Adipose tissue (tissue), 3 donors: ENCODE results near the gene AVL9. TPM values are rescaled to one million over a fixed set of nuclear protein-coding genes. Genes with fewer than 3 reads are reported as not detected.
"Not testable (repeated sequence)": the region's sequence is repeated elsewhere in the genome, so short reads cannot be mapped to it uniquely, and the experiment has no call there.

Source experiments
- H3K27ac ChIP-seq: one replicate; pipeline ENCODE4 v1.5.1; 2013; ENCODE audit warnings: low read depth, low read length
- WGBS, 3 donors: extraction: QIAGEN DNeasy Blood & Tissue Kit; methylation state at CpG; one replicate each; pipeline ENCODE4 v1.1.7; 2013; 5-methylcytosine and 5-hydroxymethylcytosine counted together
- polyA plus RNA-seq, 3 donors: library from polyadenylated mRNA; stranded (reverse); fragments of 200-250 nt; gene quantifications; one replicate each; pipeline ENCODE4 v1.2.3, GENCODE V29; 2013
- donor health status: healthy with polysubstance abuse.
- donor health status: Bipolar disorder and iron deficiency.
- donor health status: healthy.

The AVL9 gene
- 10 to 100 TPM in 2 of 3 donors, 1 to 10 TPM in 1; 6.5 to 11.0 (median 10.1) TPM for polyA plus RNA-seq

DNA sequence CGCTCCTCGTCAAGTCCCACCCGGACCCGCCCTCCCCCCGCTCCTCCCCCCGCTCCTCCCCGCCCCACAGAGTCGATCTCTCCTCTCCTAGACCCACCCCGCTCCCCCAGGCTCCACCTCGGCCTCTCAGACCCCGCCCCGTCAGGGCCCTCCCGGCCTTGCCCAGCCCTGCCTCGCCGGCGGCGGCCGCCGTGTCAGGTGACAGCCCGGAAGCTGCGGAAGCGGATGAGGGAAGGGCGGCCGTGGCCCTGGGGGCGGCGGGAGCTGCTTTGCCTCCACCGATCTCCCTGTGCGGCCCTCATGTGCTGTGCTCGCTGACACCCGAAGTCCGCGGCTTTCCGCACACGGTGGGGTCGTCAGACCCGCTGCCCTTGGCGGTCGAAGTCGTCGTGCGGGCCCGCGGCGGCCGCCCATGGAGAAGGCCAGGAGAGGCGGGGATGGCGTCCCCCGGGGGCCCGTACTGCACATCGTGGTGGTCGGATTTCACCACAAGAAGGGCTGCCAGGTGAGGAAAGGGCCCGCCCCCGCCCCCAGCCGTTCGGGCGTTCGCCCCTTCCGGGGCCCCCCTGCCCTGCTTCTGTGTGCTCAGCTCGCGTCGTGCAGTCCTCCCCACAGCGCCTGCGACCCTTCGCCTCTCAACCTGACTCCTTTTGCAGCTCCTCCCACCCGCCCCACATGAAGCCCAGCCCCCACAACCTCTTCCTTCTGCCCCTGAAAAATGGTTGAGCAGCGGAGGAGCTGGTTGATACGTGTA is at the start of gene AVL9:
Gene AVL9, plus strand, starts transcription at position 192 of the 754 bp plus-strand sequence. Its CDS starts 221 bp downstream, at position 413.
- H3K27ac ChIP-seq: peak within 1 kb of the TSS; percentile 88
- 1% methylated on average over 63 to 65 of the region's 67 CpGs for WGBS, 3 donors

DNA sequence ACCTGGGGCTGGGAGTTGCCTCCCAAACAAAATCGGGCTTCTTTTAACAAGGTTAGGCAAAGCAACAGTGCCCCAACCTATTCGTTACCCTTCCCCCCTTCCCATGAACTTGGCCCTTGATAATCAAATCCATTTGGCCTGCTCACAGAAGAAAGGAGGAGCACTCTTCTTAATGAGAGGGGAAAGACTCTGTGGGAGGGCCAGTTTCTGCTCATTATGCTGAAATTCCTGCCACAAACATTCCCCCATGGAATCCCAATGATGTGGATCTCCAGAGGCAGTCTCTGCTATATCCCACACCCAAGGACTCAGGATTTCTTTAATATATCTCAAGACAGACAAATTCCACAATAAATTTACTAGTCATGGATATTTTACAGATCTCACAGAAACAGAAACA is 48.1 kb upstream of the AVL9 start:
- no peak overlapping the region for H3K27ac ChIP-seq
- 70 to 78% (median 77%) methylated on average over 2 of the region's 2 CpGs for WGBS, 3 donors

DNA sequence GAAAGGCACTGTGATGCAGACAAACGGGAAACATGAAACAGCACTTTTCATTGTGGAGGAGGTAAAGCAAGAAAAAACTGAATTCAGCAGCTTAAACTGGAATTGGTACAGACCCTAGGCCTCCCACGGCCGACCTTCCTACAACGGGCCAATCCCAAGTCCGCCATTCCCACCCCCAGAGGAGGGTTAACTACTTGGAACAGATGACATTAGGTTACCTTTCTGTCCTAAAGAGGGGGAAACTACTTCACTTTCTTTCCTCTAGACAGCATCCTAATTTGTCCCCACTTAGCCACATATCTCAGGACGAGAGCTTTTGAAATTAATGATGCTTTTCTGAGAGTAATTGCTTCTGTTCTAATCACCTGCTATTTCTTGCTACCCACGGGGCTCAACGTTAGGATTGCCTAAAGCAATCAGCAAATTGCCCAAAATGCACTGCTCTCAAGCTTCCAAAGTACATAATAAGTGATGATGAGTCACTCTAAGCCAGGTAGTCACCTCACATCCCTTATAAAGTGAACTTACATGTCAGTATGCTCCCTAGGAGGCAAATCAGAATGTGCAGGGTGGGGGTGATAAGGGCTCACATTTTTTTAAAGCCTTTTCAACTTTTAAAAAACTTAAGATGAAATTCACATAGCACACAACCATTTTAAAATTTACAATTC is 41.8 kb upstream of the AVL9 start:
- WGBS, 3 donors: 55 to 65% (median 59%) methylated on average over 8 of the region's 8 CpGs

DNA sequence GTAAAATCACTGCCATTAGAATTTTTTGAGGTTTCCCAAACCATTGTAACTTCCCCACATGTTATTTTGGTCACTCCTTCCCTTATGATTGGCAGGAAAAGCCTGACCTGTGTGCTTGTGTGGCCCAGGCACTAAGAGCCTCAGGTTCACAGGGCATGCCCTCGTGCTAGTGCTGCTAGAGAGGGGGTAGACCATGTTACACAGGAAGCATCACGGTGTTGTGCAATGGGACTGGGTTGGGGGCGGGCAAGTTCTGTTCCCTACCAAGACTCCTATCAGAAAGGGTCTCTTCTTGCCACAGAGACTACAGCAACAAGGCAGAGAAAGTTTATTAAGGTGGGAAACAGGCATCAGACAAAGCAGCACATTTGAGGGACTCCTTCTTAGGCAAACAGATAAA is 37.3 kb upstream of the AVL9 start:
- WGBS, 3 donors: 39 to 79% (median 56%) methylated on average over 3 of the region's 3 CpGs
- no peak overlapping the region for H3K27ac ChIP-seq

More for the DNA sequence above, 41.8 kb upstream of the AVL9 start:
- no peak overlapping the region for H3K27ac ChIP-seq

GRCh38 chr7:32459788-32460187 is 35.5 kb upstream of the AVL9 start:
- WGBS, 3 donors: 80 to 87% (median 86%) methylated on average over 2 of the region's 2 CpGs
- no peak overlapping the region for H3K27ac ChIP-seq

- 31 to 82% (median 80%) methylated on average over 2 of the region's 2 CpGs for WGBS, 3 donors
Observed at GRCh38 chr7:32461484-32461883, 33.8 kb upstream of the AVL9 start.

GRCh38 chr7:32462451-32462850 is 32.8 kb upstream of the AVL9 start:
- no peak overlapping the region for H3K27ac ChIP-seq

More at GRCh38 chr7:32461484-32461883, 33.8 kb upstream of the AVL9 start:
- no peak overlapping the region for H3K27ac ChIP-seq

DNA sequence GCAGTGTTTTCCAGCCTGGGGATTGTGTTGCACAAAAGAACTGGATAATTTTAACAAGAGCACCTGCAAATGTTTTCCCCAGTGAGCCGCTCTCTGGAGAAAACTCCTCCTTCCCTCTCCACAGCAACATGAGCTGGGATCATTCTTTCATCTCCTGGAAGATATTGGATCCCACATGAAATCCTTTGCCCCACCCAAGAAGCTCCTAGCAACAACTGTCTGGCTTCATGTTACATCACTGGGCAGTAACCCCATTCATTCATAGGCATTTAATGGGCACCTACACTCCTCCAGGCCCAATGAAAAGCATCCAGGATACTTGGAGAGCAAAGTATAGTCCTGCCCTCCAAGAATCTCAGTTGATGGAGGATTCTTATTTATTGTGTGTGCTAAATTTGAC is 32.3 kb upstream of the AVL9 start:
- H3K27ac ChIP-seq: no peak overlapping the region
- WGBS, 3 donors: 73 to 93% (median 88%) methylated on average over 1 of the region's 1 CpG

- WGBS, 3 donors: 77 to 91% (median 88%) methylated on average over 11 to 17 of the region's 30 CpGs
- not testable (repeated sequence) for H3K27ac ChIP-seq
Observed at GRCh38 chr7:32464641-32465416, 30.5 kb upstream of the AVL9 start.

DNA sequence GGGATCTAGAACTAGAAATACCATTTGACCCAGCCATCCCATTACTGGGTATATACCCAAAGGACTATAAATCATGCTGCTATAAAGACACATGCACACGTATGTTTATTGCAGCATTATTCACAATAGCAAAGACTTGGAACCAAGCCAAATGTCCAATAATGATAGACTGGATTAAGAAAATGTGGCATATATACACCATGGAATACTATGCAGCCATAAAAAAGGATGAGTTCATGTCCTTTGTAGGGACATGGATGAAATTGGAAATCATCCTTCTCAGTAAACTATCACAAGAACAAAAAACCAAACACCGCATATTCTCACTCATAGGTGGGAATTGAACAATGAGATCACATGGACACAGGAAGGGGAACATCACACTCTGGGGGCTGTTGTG is 25.3 kb upstream of the AVL9 start:
- H3K27ac ChIP-seq: not testable (repeated sequence)
- no CpG with 5 or more reads among the region's 2 CpGs for WGBS, 3 donors

DNA sequence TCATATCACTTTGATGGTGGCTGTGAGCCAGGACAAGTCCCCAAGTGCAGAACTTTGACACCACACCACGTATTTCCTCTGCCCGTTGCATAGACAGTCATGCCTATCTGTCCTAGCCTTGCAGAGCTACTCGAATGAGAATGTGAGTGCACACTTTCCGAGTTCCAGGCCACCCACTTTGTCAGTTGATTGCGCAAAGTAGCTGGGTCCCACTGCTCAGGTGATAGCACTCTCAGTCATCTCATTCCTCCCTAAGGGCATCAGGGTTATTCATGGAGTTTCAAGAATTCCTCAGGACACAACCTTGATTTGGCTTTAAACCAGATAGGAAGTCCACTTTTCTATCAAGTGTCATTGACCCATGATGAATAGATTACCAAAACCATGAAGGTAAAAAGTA is 24.4 kb upstream of the AVL9 start:
- WGBS, 3 donors: 61 to 76% (median 67%) methylated on average over 5 of the region's 5 CpGs
- no peak overlapping the region for H3K27ac ChIP-seq

GRCh38 chr7:32472015-32472414 is 23.3 kb upstream of the AVL9 start:
- no peak overlapping the region for H3K27ac ChIP-seq
- 79 to 85% (median 83%) methylated on average over 9 of the region's 9 CpGs for WGBS, 3 donors

GRCh38 chr7:32474008-32474407 is 21.3 kb upstream of the AVL9 start:
- WGBS, 3 donors: 76 to 87% (median 86%) methylated on average over 1 of the region's 1 CpG
- no peak overlapping the region for H3K27ac ChIP-seq

DNA sequence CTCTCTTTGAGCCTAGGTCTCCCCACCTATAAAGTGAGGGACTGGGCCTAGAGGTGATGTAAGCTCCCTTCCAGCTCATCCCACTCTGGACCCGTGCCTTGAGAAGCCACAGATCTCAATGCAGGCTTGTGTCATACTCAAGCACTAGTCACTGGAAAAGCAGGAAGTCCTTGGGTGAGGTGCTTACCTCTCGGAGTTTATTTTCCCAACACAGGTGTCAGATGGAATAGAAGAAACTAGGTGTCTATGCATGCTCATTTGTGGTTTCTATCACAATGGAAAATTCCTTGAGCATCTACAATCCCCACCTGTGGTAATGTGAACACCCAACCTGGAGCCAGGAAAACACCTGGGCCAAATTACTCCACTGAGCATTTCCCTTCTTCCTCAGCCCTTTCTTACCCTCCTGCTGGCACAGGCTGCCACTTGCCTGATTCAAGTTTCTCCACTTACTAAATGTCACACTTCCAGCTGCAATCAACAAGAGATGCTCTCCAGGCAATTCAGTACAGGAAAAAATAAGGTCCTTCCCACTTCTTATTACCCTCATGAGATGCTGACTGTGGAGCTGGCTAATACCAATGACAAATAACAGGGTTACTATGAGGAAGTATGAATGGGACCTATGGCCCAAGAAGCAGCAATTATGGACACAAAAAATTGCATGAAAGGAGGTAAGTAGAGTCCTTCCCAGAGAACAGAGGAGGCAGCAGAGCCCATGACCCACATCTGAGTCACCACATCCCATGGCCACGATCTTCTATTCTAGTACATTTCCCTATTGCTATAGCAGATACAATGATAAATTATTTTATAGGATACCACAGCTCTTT is 18.3 kb upstream of the AVL9 start:
- H3K27ac ChIP-seq: no peak overlapping the region
- WGBS, 3 donors: 73 to 79% (median 75%) methylated on average over 3 of the region's 3 CpGs

DNA sequence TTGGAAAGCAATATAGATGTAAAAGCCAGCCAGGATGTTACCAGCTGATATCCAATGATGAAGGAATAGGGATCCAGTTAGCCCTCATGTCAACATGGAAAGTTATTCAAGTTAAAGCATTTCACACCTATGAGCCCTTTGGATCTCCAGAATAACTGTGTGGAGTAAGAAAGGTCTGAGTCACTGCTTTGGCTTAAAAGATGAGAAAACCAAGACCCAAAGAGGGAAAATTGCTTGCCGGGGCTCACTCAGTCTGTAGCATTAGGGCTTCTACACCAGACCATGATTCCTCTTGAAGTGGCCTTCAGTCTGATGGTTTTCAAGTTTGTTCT is 17.7 kb upstream of the AVL9 start:
- 88 to 100% (median 96%) methylated on average over 1 of the region's 1 CpG for WGBS, 3 donors
- H3K27ac ChIP-seq: no peak overlapping the region

- WGBS, 3 donors: 74 to 86% (median 75%) methylated on average over 2 of the region's 2 CpGs
- no peak overlapping the region for H3K27ac ChIP-seq
Observed at GRCh38 chr7:32479574-32480200, 15.6 kb upstream of the AVL9 start.

- no peak overlapping the region for H3K27ac ChIP-seq
- WGBS, 3 donors: 35 to 60% (median 60%) methylated on average over 1 of the region's 1 CpG
Observed at GRCh38 chr7:32481176-32481575, 14.1 kb upstream of the AVL9 start.

DNA sequence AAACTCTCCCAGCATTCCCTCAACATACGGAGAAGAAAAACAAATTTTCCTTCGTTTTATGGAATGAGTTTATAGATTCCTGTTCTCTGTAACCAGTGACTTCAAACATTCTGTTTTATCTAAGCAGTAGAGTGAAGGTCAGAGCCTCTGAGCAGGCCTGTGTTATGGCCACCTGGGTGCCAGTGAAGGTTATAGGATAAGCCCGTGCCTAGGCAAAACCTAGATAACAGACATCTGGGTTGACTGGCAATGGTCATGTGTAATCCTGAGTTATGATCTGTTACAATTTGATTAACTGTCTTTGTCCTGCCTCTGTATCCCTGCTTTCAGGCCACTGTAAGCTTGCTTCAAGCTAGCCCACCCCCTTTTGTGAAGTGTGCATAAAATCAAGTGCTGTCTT is 13.4 kb upstream of the AVL9 start:
- H3K27ac ChIP-seq: no peak overlapping the region
- WGBS, 3 donors: 24 to 67% (median 58%) methylated on average over 3 of the region's 3 CpGs
